HG03159 (cell line): Measurements from ENCODE around the gene RPUSD2.

Source experiments
- ATAC-seq: cut with Tn5 transposase; IDR thresholded peaks from one replicate; pipeline ENCODE4 v1.9.1; 2021; ENCODE audit warnings: mild to moderate bottlenecking, moderate library complexity; ENCODE audit not compliant: unreplicated experiment

Gene RPUSD2

DNA sequence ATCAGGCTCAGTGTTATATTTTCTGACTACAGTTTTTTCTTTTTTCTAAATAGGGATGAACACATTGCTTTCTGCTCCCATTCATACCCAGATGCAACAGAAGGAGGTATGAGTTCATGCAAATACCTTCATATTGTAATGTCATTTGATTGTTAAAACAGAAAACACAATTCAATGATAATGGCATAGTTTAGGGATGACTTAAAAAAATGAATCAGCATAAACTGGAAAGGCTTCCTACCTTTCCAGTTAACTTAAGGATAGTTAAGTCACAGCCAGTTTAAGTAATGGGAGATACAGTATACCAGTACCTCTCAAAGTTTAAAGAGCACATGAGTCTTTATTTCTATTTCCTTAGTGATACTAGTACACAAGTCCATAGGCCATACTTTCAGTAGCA lies 49.8 kb downstream of the RPUSD2 start:
- no peak for ATAC-seq

DNA sequence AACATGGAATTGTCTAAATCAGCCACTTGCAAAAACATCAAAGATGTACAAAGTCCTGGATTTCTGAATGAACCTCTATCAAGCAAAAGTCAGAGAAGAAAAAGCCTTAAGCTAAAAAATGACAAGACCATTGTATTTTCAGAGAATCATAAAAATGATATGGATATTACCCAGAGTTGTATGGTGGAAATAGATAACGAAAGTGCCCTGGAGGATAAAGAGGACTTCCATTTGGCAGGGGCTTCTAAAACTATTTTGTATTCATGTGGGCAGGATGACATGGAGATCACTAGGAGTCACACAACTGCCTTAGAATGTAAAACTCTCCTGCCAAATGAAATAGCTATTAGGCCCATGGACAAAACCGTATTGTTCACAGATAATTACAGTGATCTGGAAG lies 54.3 kb downstream of the RPUSD2 start:
- no peak for ATAC-seq
